Measurements from ENCODE around the gene LGMN. TPM values are rescaled to one million over a fixed set of nuclear protein-coding genes. Genes with fewer than 3 reads are reported as not detected.

Gene LGMN
- total and polyA plus RNA-seq, 2 of the 8 experiments (the other 6 are each of a cell fraction or from before 2014, with no cell fraction given), result 57.4 to 83.4 TPM

GRCh38 chr14:92685784-92686355 lies 62.6 kb downstream of the LGMN start:
- no peak overlapping the region for H2BK15ac ChIP-seq (ENCODE audit: low read length)
- peaks cover 0 to 9% (median 3%) of the 10 kb centered on the region in 4 experiments; a peak in 4 of 7 replicates for H3K4me1 ChIP-seq (replicated peaks in 1 of 4; ENCODE audit: control insufficient read depth in 3 of 4, insufficient read depth in 4 of 4, low read length in 3 of 4)
- H3K56ac ChIP-seq (replicated peaks; ENCODE audit: insufficient read length, low read depth, low read length), result no peak overlapping the region
- H3K18ac ChIP-seq (ENCODE audit: extremely low read depth, low read length), result no peak overlapping the region
- no peak overlapping the region for H4K5ac ChIP-seq (ENCODE audit: insufficient read length, low read depth, low read length)
- H3K4me2 ChIP-seq (ENCODE audit: insufficient read depth in 1 of 2, low read depth in 2 of 2, low read length in 2 of 2), result no peak overlapping the region
- no peak overlapping the region for H3K27ac ChIP-seq (ENCODE audit: low read depth, low read length)
- peaks cover 0 to 2% of the 10 kb centered on the region in 2 experiments for H4K20me1 ChIP-seq (replicated peaks in 1 of 2; ENCODE audit: control insufficient read depth in 1 of 2, insufficient read depth in 2 of 2, low read length in 2 of 2)
- H3K4me3 ChIP-seq (ENCODE audit: extremely low read depth in 1 of 4, insufficient read depth in 2 of 4, low read depth in 3 of 4, low read length in 4 of 4), result no peak overlapping the region
- ChIA-PET POLR2A (ENCODE audit: partially characterized antibody) (no interaction called here), CTCF (ENCODE audit: partially characterized antibody) (interaction anchor here (0.7 to 4.0 kb wide), 19 partner anchors 9 to 234 kb away, joined by 3 to 31 read pairs (median 4); no protein-coding TSS in a partner anchor)
- no peak overlapping the region for H2AFZ ChIP-seq (ENCODE audit: low read length)
- 91% methylated on average over 4 of the region's 4 CpGs; no CpG with 5 or more reads in 1 of the 2 experiments for WGBS, 2 experiments (ENCODE audit: extremely low coverage in 1 of 2, insufficient coverage in 1 of 2, insufficient read length in 1 of 2, insufficient replicate concordance in 2 of 2, low coverage in 1 of 2, low lambda C conversion rate in 2 of 2, missing lambda C conversion rate in 1 of 2)
- no peak overlapping the region for H4K91ac ChIP-seq (replicated peaks; ENCODE audit: insufficient read length, low read length)
- no peak overlapping the region for H2AK5ac ChIP-seq (ENCODE audit: low read depth, low read length)
- H3K4ac ChIP-seq (replicated peaks; ENCODE audit: insufficient read length, low read depth, low read length), result no peak overlapping the region
- no peaks in the 10 kb centered on the region for H3K79me1 ChIP-seq (ENCODE audit: low read depth, low read length)
- no peak overlapping the region for H3K14ac ChIP-seq (ENCODE audit: insufficient read length)
- H2BK120ac ChIP-seq (replicated peaks; ENCODE audit: low read depth, low read length), result no peak overlapping the region
- no peaks in the 10 kb centered on the region for H3K36me3 ChIP-seq (ENCODE audit: control insufficient read depth in 2 of 4, insufficient read depth in 4 of 4, low read length in 3 of 4)
- no peak overlapping the region for H3K9ac ChIP-seq (replicated peaks in 1 of 4; ENCODE audit: extremely low read depth in 1 of 4, low read depth in 3 of 4, low read length in 3 of 4)
- H4K8ac ChIP-seq (ENCODE audit: extremely low read depth, insufficient read depth, low read length), result no peak overlapping the region
- H2BK20ac ChIP-seq (ENCODE audit: low read length), result no peak overlapping the region
- peaks cover 10 to 21% (median 20%) of the 10 kb centered on the region in 4 experiments; a peak in 6 of 7 replicates for H3K27me3 ChIP-seq (replicated peaks in 1 of 4; ENCODE audit: control insufficient read depth in 3 of 4, extremely low read depth in 1 of 4, insufficient read depth in 3 of 4, low read length in 3 of 4)
- peaks cover 12% of the 10 kb centered on the region; the same call in 1 of the 2 replicates for H3K23me2 ChIP-seq (ENCODE audit: low read depth, low read length)
- no peaks in the 10 kb centered on the region for H3K79me2 ChIP-seq (ENCODE audit: control insufficient read depth in 1 of 2, insufficient read depth in 2 of 2, low read length in 2 of 2)
- no peak overlapping the region for H3K23ac ChIP-seq (ENCODE audit: insufficient read length)
- no peak overlapping the region for H2BK12ac ChIP-seq (ENCODE audit: low read depth, low read length)
- no peaks in the 10 kb centered on the region for H3K9me3 ChIP-seq (ENCODE audit: insufficient read depth in 2 of 2, low read depth in 1 of 2, low read length in 1 of 2)
- no peak overlapping the region for H2BK5ac ChIP-seq (ENCODE audit: low read depth, low read length)
- FAIRE-seq, result no peak
- no peak for DNase-seq (ENCODE audit: low read depth in 1 of 2, low spot score in 2 of 2)
- no peak for TF ChIP-seq CBX8 (IDR thresholded peaks at IDR 0.05; ENCODE audit: borderline replicate concordance, low read depth, low read length)
- no peak for TF ChIP-seq TCF12 (IDR thresholded peaks at IDR 0.05; ENCODE audit: low read depth, low read length)
- no peak for TF ChIP-seq HDAC6 (IDR thresholded peaks at IDR 0.05; ENCODE audit: low read depth, low read length)
- TF ChIP-seq BRCA1 (IDR thresholded peaks at IDR 0.05; ENCODE audit: low read depth, low read length), result no peak
- TF ChIP-seq RAD21 (IDR thresholded peaks at IDR 0.05 in 1 of 2, conservative IDR thresholded peaks at IDR 0.05 in 1 of 2; ENCODE audit: low read depth in 2 of 2, low read length in 2 of 2), result no peak
- no peak for TF ChIP-seq KDM4A (IDR thresholded peaks at IDR 0.05; ENCODE audit: low read depth, low read length, severe bottlenecking)
- no peak for TF ChIP-seq EGR1 (IDR thresholded peaks at IDR 0.05; ENCODE audit: borderline replicate concordance, low read depth, low read length)
- no peak for TF ChIP-seq TBP (IDR thresholded peaks at IDR 0.05; ENCODE audit: low read depth, low read length)
- TF ChIP-seq, protein P1, sequence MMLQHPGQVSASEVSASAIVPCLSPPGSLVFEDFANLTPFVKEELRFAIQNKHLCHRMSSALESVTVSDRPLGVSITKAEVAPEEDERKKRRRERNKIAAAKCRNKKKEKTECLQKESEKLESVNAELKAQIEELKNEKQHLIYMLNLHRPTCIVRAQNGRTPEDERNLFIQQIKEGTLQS (IDR thresholded peaks at IDR 0.05; ENCODE audit: insufficient read depth, low read depth, low read length), result no peak
- no peak for TF ChIP-seq SUZ12 (IDR thresholded peaks at IDR 0.05; ENCODE audit: low read length)
- TF ChIP-seq, protein P2, sequence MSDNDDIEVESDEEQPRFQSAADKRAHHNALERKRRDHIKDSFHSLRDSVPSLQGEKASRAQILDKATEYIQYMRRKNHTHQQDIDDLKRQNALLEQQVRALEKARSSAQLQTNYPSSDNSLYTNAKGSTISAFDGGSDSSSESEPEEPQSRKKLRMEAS (IDR thresholded peaks at IDR 0.05), result no peak
- TF ChIP-seq ZNF274 (IDR thresholded peaks at IDR 0.05; ENCODE audit: borderline replicate concordance, extremely low read depth, low read length), result no peak

Measured in H1 (cell line).